ENCODE measurements around the gene IQCK. TPM values are rescaled to one million over a fixed set of nuclear protein-coding genes. Genes with fewer than 3 reads are reported as not detected.

The IQCK gene
- polyA plus RNA-seq, 4 donors = 1.1 to 12.6 (median 5.1) TPM

- DNase-seq (no peak), FAIRE-seq (no peak)
- Histone ChIP-seq H3K9me3 (ENCODE audit: control insufficient read depth in 2 of 2, insufficient read depth in 1 of 2, low read depth in 1 of 2, low read length in 1 of 2) (peaks cover 0 to 8% of the 10 kb centered on the region in 2 donors), H3K4me3 (ENCODE audit: low read depth in 1 of 3, low read length in 3 of 3) (no peak overlapping the region), H3K27me3 (ENCODE audit: control insufficient read depth in 3 of 3, insufficient read depth in 3 of 3, low read length in 3 of 3) (no peaks in the 10 kb centered on the region), H3K27ac (ENCODE audit: low read depth in 1 of 3, low read length in 2 of 3) (no peak overlapping the region), H3K4me1 (ENCODE audit: control insufficient read depth in 3 of 3, insufficient read depth in 2 of 3, low read depth in 1 of 3, low read length in 2 of 3) (no peaks in the 10 kb centered on the region), H3K36me3 (ENCODE audit: control insufficient read depth in 3 of 3, insufficient read depth in 2 of 3, low read depth in 1 of 3, low read length in 3 of 3) (peaks cover 6 to 67% (median 12%) of the 10 kb centered on the region in 3 donors)
- WGBS, 3 donors = 92 to 98% (median 96%) methylated on average over 6 of the region's 6 CpGs
Observed at GRCh38 chr16:19683453-19684236, 34.4 kb upstream of the IQCK start.

- Histone ChIP-seq H3K27ac (ENCODE audit: low read depth in 1 of 3, low read length in 2 of 3) (no peak overlapping the region), H3K36me3 (ENCODE audit: control insufficient read depth in 3 of 3, insufficient read depth in 2 of 3, low read depth in 1 of 3, low read length in 3 of 3) (peaks cover 6 to 69% (median 12%) of the 10 kb centered on the region in 3 donors), H3K27me3 (ENCODE audit: control insufficient read depth in 3 of 3, insufficient read depth in 3 of 3, low read length in 3 of 3) (no peaks in the 10 kb centered on the region), H3K4me1 (ENCODE audit: control insufficient read depth in 3 of 3, insufficient read depth in 2 of 3, low read depth in 1 of 3, low read length in 2 of 3) (no peaks in the 10 kb centered on the region), H3K9me3 (ENCODE audit: control insufficient read depth in 2 of 2, insufficient read depth in 1 of 2, low read depth in 1 of 2, low read length in 1 of 2) (peaks cover 0 to 8% of the 10 kb centered on the region in 2 donors), H3K4me3 (ENCODE audit: low read depth in 1 of 3, low read length in 3 of 3) (no peak overlapping the region)
- DNase-seq (no peak), FAIRE-seq (no peak)
- WGBS, 3 donors = 98 to 99% (median 98%) methylated on average over 4 of the region's 4 CpGs
Observed at GRCh38 chr16:19685176-19685575, 32.9 kb upstream of the IQCK start.

- FAIRE-seq (no peak), DNase-seq (no peak)
- 89 to 93% (median 91%) methylated on average over 7 of the region's 7 CpGs for WGBS, 3 donors
- no peaks in the 10 kb centered on the region for H3K27me3 ChIP-seq (ENCODE audit: control insufficient read depth in 3 of 3, insufficient read depth in 3 of 3, low read length in 3 of 3)
- H3K4me1 ChIP-seq (ENCODE audit: control insufficient read depth in 3 of 3, insufficient read depth in 2 of 3, low read depth in 1 of 3, low read length in 2 of 3) = no peaks in the 10 kb centered on the region
- H3K9me3 ChIP-seq (ENCODE audit: control insufficient read depth in 2 of 2, insufficient read depth in 1 of 2, low read depth in 1 of 2, low read length in 1 of 2) = peaks cover 0 to 8% of the 10 kb centered on the region in 2 donors
- H3K4me3 ChIP-seq (ENCODE audit: low read depth in 1 of 3, low read length in 3 of 3) = no peak overlapping the region
- H3K36me3 ChIP-seq (ENCODE audit: control insufficient read depth in 3 of 3, insufficient read depth in 2 of 3, low read depth in 1 of 3, low read length in 3 of 3) = peaks cover 10 to 66% (median 10%) of the 10 kb centered on the region in 3 donors
- H3K27ac ChIP-seq (ENCODE audit: low read depth in 1 of 3, low read length in 2 of 3) = no peak overlapping the region
Observed at GRCh38 chr16:19687279-19687678, 30.8 kb upstream of the IQCK start.

GRCh38 chr16:19688396-19689024 is 29.6 kb upstream of the IQCK start:
- H3K4me1 ChIP-seq (ENCODE audit: control insufficient read depth in 3 of 3, insufficient read depth in 2 of 3, low read depth in 1 of 3, low read length in 2 of 3) = no peaks in the 10 kb centered on the region
- H3K9me3 ChIP-seq (ENCODE audit: control insufficient read depth in 2 of 2, insufficient read depth in 1 of 2, low read depth in 1 of 2, low read length in 1 of 2) = peaks cover 0 to 6% of the 10 kb centered on the region in 2 donors
- H3K27me3 ChIP-seq (ENCODE audit: control insufficient read depth in 3 of 3, insufficient read depth in 3 of 3, low read length in 3 of 3) = no peaks in the 10 kb centered on the region
- H3K27ac ChIP-seq (ENCODE audit: low read depth in 1 of 3, low read length in 2 of 3) = no peak overlapping the region
- peaks cover 4 to 66% (median 6%) of the 10 kb centered on the region in 3 donors for H3K36me3 ChIP-seq (ENCODE audit: control insufficient read depth in 3 of 3, insufficient read depth in 2 of 3, low read depth in 1 of 3, low read length in 3 of 3)
- H3K4me3 ChIP-seq (ENCODE audit: low read depth in 1 of 3, low read length in 3 of 3) = no peak overlapping the region
- DNase-seq (no peak), FAIRE-seq (no peak)
- 87 to 93% (median 89%) methylated on average over 18 of the region's 18 CpGs for WGBS, 3 donors

GRCh38 chr16:19689342-19689741 is 28.7 kb upstream of the IQCK start:
- no peaks in the 10 kb centered on the region for H3K27me3 ChIP-seq (ENCODE audit: control insufficient read depth in 3 of 3, insufficient read depth in 3 of 3, low read length in 3 of 3)
- H3K27ac ChIP-seq (ENCODE audit: low read depth in 1 of 3, low read length in 2 of 3) = no peak overlapping the region
- H3K36me3 ChIP-seq (ENCODE audit: control insufficient read depth in 3 of 3, insufficient read depth in 2 of 3, low read depth in 1 of 3, low read length in 3 of 3) = peaks cover 1 to 61% (median 4%) of the 10 kb centered on the region in 3 donors
- WGBS, 3 donors = 92 to 96% (median 95%) methylated on average over 5 of the region's 5 CpGs
- DNase-seq (no peak), FAIRE-seq (no peak)
- H3K9me3 ChIP-seq (ENCODE audit: control insufficient read depth in 2 of 2, insufficient read depth in 1 of 2, low read depth in 1 of 2, low read length in 1 of 2) = peaks cover 0 to 6% of the 10 kb centered on the region in 2 donors
- H3K4me1 ChIP-seq (ENCODE audit: control insufficient read depth in 3 of 3, insufficient read depth in 2 of 3, low read depth in 1 of 3, low read length in 2 of 3) = no peaks in the 10 kb centered on the region
- no peak overlapping the region for H3K4me3 ChIP-seq (ENCODE audit: low read depth in 1 of 3, low read length in 3 of 3)

- no peaks in the 10 kb centered on the region for H3K9me3 ChIP-seq (ENCODE audit: control insufficient read depth in 2 of 2, insufficient read depth in 1 of 2, low read depth in 1 of 2, low read length in 1 of 2)
- 69 to 85% (median 82%) methylated on average over 4 of the region's 4 CpGs for WGBS, 3 donors
- no peaks in the 10 kb centered on the region for H3K4me1 ChIP-seq (ENCODE audit: control insufficient read depth in 3 of 3, insufficient read depth in 2 of 3, low read depth in 1 of 3, low read length in 2 of 3)
- H3K36me3 ChIP-seq (ENCODE audit: control insufficient read depth in 3 of 3, insufficient read depth in 2 of 3, low read depth in 1 of 3, low read length in 3 of 3) = peaks cover 0 to 58% (median 4%) of the 10 kb centered on the region in 3 donors
- FAIRE-seq = no peak
- no peak overlapping the region for H3K27ac ChIP-seq (ENCODE audit: low read depth in 1 of 3, low read length in 2 of 3)
- no peak overlapping the region for H3K4me3 ChIP-seq (ENCODE audit: low read depth in 1 of 3, low read length in 3 of 3)
- no peaks in the 10 kb centered on the region for H3K27me3 ChIP-seq (ENCODE audit: control insufficient read depth in 3 of 3, insufficient read depth in 3 of 3, low read length in 3 of 3)
- no peak for DNase-seq
Observed at GRCh38 chr16:19690196-19690595, 27.9 kb upstream of the IQCK start.

GRCh38 chr16:19691161-19691711 is 26.8 kb upstream of the IQCK start:
- peak overlapping the region in 1 of 3 donors; percentile 63 for H3K27ac ChIP-seq (ENCODE audit: low read depth in 1 of 3, low read length in 2 of 3)
- DNase-seq = no peak
- WGBS, 3 donors = 78 to 92% (median 87%) methylated on average over 14 of the region's 14 CpGs

GRCh38 chr16:19694989-19695388 is 23.1 kb upstream of the IQCK start:
- 90 to 94% (median 91%) methylated on average over 8 of the region's 8 CpGs for WGBS, 3 donors
- Histone ChIP-seq H3K4me1 (ENCODE audit: control insufficient read depth in 3 of 3, insufficient read depth in 2 of 3, low read depth in 1 of 3, low read length in 2 of 3) (peaks cover 2 to 28% (median 12%) of the 10 kb centered on the region in 3 donors), H3K27ac (ENCODE audit: low read depth in 1 of 3, low read length in 2 of 3) (no peak overlapping the region), H3K4me3 (ENCODE audit: low read depth in 1 of 3, low read length in 3 of 3) (no peak overlapping the region), H3K27me3 (ENCODE audit: control insufficient read depth in 3 of 3, insufficient read depth in 3 of 3, low read length in 3 of 3) (no peaks in the 10 kb centered on the region), H3K36me3 (ENCODE audit: control insufficient read depth in 3 of 3, insufficient read depth in 2 of 3, low read depth in 1 of 3, low read length in 3 of 3) (peaks cover 0 to 57% (median 6%) of the 10 kb centered on the region in 3 donors), H3K9me3 (ENCODE audit: control insufficient read depth in 2 of 2, insufficient read depth in 1 of 2, low read depth in 1 of 2, low read length in 1 of 2) (no peaks in the 10 kb centered on the region)
- DNase-seq = no peak
- no peak for FAIRE-seq

More at GRCh38 chr16:19691161-19691711, 26.8 kb upstream of the IQCK start:
- H3K4me1 ChIP-seq (ENCODE audit: control insufficient read depth in 3 of 3, insufficient read depth in 2 of 3, low read depth in 1 of 3, low read length in 2 of 3) = peaks cover 0 to 5% (median 2%) of the 10 kb centered on the region in 3 donors
- H3K9me3 ChIP-seq (ENCODE audit: control insufficient read depth in 2 of 2, insufficient read depth in 1 of 2, low read depth in 1 of 2, low read length in 1 of 2) = no peaks in the 10 kb centered on the region
- H3K27me3 ChIP-seq (ENCODE audit: control insufficient read depth in 3 of 3, insufficient read depth in 3 of 3, low read length in 3 of 3) = no peaks in the 10 kb centered on the region
- FAIRE-seq = no peak
- H3K4me3 ChIP-seq (ENCODE audit: low read depth in 1 of 3, low read length in 3 of 3) = no peak overlapping the region
- peaks cover 0 to 49% (median 4%) of the 10 kb centered on the region in 3 donors for H3K36me3 ChIP-seq (ENCODE audit: control insufficient read depth in 3 of 3, insufficient read depth in 2 of 3, low read depth in 1 of 3, low read length in 3 of 3)

Measured in small intestine (tissue), 7 donors.